HepG2 (cell line): ENCODE measurements around the gene SLBP. TPM values are rescaled to one million over a fixed set of nuclear protein-coding genes. Genes with fewer than 3 reads are reported as not detected.

ENCODE experiments used
- ATAC-seq: fragments of 200-7000 bp; cut with Tn5 transposase; 3 replicates; pipeline ENCODE4 v1.9.1; 2020; ENCODE audit warnings: mild to moderate bottlenecking, moderate library complexity
- BruUV-seq: library from RNA; stranded (reverse); fragments of 400-500 nt; replicated peaks from 2 replicates; lab custom pipeline; 2021; lab: Mats Ljungman, UMichigan
- CTCF ChIA-PET: fragments of 300-600 bp; formaldehyde crosslinking; extraction: SDS; loops from one replicate; lab custom pipeline; 2021; ENCODE audit warnings: low total read pairs, inconsistent platforms, low intra/inter-chr PET ratio; lab: Yijun Ruan, JAX
- POLR2A ChIA-PET: fragments of 350-600 bp; sonication (Branson Sonifier 250); formaldehyde crosslinking; loops from one replicate; lab custom pipeline; 2020; ENCODE audit warnings: antibody characterized with exemption, inconsistent platforms; lab: Yijun Ruan, JAX
- DNase-seq: peaks from one replicate; pipeline ENCODE4 v3.0.0-alpha.2; 2015; ENCODE audit warnings: low spot score
- FAIRE-seq: peaks from 3 replicates; lab custom pipeline; 2011; peaks lifted over from hg19 to GRCh38; lab: Jason Lieb, UNC
- H2AFZ ChIP-seq: one replicate; pipeline ENCODE4 v1.6.1; 2011; ENCODE audit warnings: low read length, inconsistent platforms
- H3K27ac ChIP-seq: fragments of 300-600 bp; 3 replicates; pipeline ENCODE4 v1.8.0; 2011; ENCODE audit warnings: mixed run types, mild to moderate bottlenecking, mixed read lengths, low read length, inconsistent platforms; ENCODE audit not compliant: insufficient read depth; ENCODE audit errors: extremely low read length
- H3K27me3 ChIP-seq, 2 experiments: fragments of 200-600 bp in 1 of 2; 2 replicates in 1 of 2; 3 replicates in 1 of 2; pipeline versions ENCODE4 v1.6.0 to v1.8.0; 2011; ENCODE audit warnings: low read length in 2 of 2, mild to moderate bottlenecking in 2 of 2, moderate library complexity in 2 of 2, inconsistent platforms in 1 of 2; ENCODE audit not compliant: insufficient read depth in 2 of 2, control insufficient read depth in 1 of 2
- H3K36me3 ChIP-seq, 2 experiments: fragments of 200-600 bp in 1 of 2; replicated peaks in 1 of 2; 2 replicates in 1 of 2; 3 replicates in 1 of 2; pipeline versions ENCODE4 v1.5.1 to v1.8.0; 2011; ENCODE audit warnings: low read length in 2 of 2, inconsistent platforms in 1 of 2; ENCODE audit not compliant: insufficient read depth in 2 of 2, control insufficient read depth in 1 of 2
- H3K4me1 ChIP-seq: 2 replicates; pipeline ENCODE4 v1.5.1; 2012; ENCODE audit warnings: low read length, inconsistent platforms; ENCODE audit not compliant: insufficient read depth
- H3K4me2 ChIP-seq: 2 replicates; pipeline ENCODE4 v1.6.0; 2011; ENCODE audit warnings: low read depth, low read length, inconsistent platforms
- H3K4me3 ChIP-seq, 3 experiments: fragments of 200-600 bp in 1 of 3; sonication (generic), shearing (Covaris generic) in 1 of 3; replicated peaks in 1 of 3; 2 replicates each; pipeline ENCODE4 v1.5.1; 2011 to 2016; ENCODE audit warnings: low read length in 3 of 3, inconsistent platforms in 2 of 3, low read depth in 2 of 3, mild to moderate bottlenecking in 2 of 3, control low read depth in 1 of 3, mixed read lengths in 1 of 3; ENCODE audit not compliant: insufficient read depth in 1 of 3
- H3K79me2 ChIP-seq: one replicate; pipeline ENCODE4 v1.6.1; 2011; ENCODE audit warnings: low read length, inconsistent platforms; ENCODE audit not compliant: insufficient read depth
- H3K9ac ChIP-seq: 2 replicates; pipeline ENCODE4 v1.6.0; 2011; ENCODE audit warnings: mild to moderate bottlenecking, low read depth, low read length, inconsistent platforms; ENCODE audit not compliant: insufficient read depth
- H3K9me3 ChIP-seq: 2 replicates; pipeline ENCODE4 v1.5.1; 2012; ENCODE audit warnings: mild to moderate bottlenecking, low read length
- H4K20me1 ChIP-seq: 2 replicates; pipeline ENCODE4 v1.6.0; 2011; ENCODE audit warnings: inconsistent platforms, mild to moderate bottlenecking, low read length, moderate library complexity; ENCODE audit not compliant: insufficient read depth
- BCL6 ChIP-seq: IDR thresholded peaks from 2 replicates; pipeline ENCODE4 v1.6.1; 2016; ENCODE audit warnings: missing genetic modification reagents, missing compliant biosample characterization
- EEA1 ChIP-seq: sonication (generic); formaldehyde crosslinking; IDR thresholded peaks from 2 replicates; pipeline ENCODE4 v1.5.1; 2020; ENCODE audit warnings: mild to moderate bottlenecking, missing genetic modification reagents, borderline replicate concordance
- HNRNPL ChIP-seq: fragments of 200-400 bp; formaldehyde crosslinking; IDR thresholded peaks from 2 replicates; pipeline ENCODE4 v1.6.1; 2017; ENCODE audit warnings: mild to moderate bottlenecking, low read depth, low read length
- KAT8 ChIP-seq: IDR thresholded peaks from 2 replicates; pipeline ENCODE4 v1.6.1; 2016; ENCODE audit warnings: missing genetic modification reagents, missing compliant biosample characterization
- TEAD2 ChIP-seq: sonication (generic); formaldehyde crosslinking; IDR thresholded peaks from 2 replicates; pipeline ENCODE4 v1.9.0; 2021; ENCODE audit warnings: missing genetic modification reagents
- WIZ ChIP-seq: sonication (generic); formaldehyde crosslinking; IDR thresholded peaks from 2 replicates; pipeline ENCODE4 v1.5.1; 2020; ENCODE audit warnings: mild to moderate bottlenecking, missing genetic modification reagents
- ZNF672 ChIP-seq: sonication (generic); formaldehyde crosslinking; IDR thresholded peaks from 2 replicates; pipeline ENCODE4 v1.8.1; 2022; ENCODE audit warnings: missing genetic modification reagents
- ZNF713 ChIP-seq: sonication (generic); formaldehyde crosslinking; IDR thresholded peaks from 2 replicates; pipeline ENCODE4 v1.4.0; 2020; ENCODE audit warnings: mild to moderate bottlenecking, missing genetic modification reagents
- WGBS: methylation state at CpG from one replicate; pipeline ENCODE4 v1.1.6; 2017; ENCODE audit warnings: low lambda C conversion rate; 5-methylcytosine and 5-hydroxymethylcytosine counted together
- in situ Hi-C: cut with HindIII; loops from 2 replicates; pipeline ENCODE4 v1.10.0; 2017; ENCODE audit warnings: low pct_unique_long_range_greater_than_20kb; ENCODE audit not compliant: extremely low pct_ligation_motif_present
- intact Hi-C: fragments of 100-400 bp; cut with micrococcal nuclease; formaldehyde crosslinking; loops from one replicate; pipeline ENCODE4 v1.10.0; 2022; ENCODE audit not compliant: unreplicated experiment
- polyA plus RNA-seq, 8 experiments: library from polyadenylated mRNA; depleted of rRNA in 3 of 8; stranded (reverse) in 7 of 8; unstranded in 1 of 8; fragments of >200 nt; fragmentation: Illumina TruSeq in 4 of 8; extraction: Trizol in 4 of 8; gene quantifications; 2 replicates each; pipeline versions ENCODE4 v1.2.1 to v1.2.3, GENCODE V29; 2011 to 2016; ENCODE audit warnings: low read depth in 4 of 8, missing spikeins in 1 of 8, mixed read lengths in 1 of 8; ENCODE audit not compliant: insufficient read depth in 1 of 8
- total RNA-seq, 5 experiments: library from RNA; depleted of rRNA; stranded (reverse); fragments of >200 nt; fragmentation: Illumina TruSeq; extraction: Trizol; gene quantifications; 2 replicates each; pipeline ENCODE4 v1.2.3, GENCODE V29; 2016; ENCODE audit warnings: low read depth in 1 of 5
- TF ChIP-seq, protein P1 (sequence below): sonication (generic); formaldehyde crosslinking; IDR thresholded peaks from 2 replicates; pipeline ENCODE4 v1.5.0; 2020; ENCODE audit warnings: missing genetic modification reagents, mild to moderate bottlenecking, borderline replicate concordance
- TF ChIP-seq, protein P2 (sequence below): sonication (generic); formaldehyde crosslinking; IDR thresholded peaks from 2 replicates; pipeline ENCODE4 v1.5.1; 2020; ENCODE audit warnings: missing genetic modification reagents, mild to moderate bottlenecking, borderline replicate concordance
- TF ChIP-seq, protein P3 (sequence below): IDR thresholded peaks from 2 replicates; pipeline ENCODE4 v1.6.1; 2012; ENCODE audit warnings: inconsistent platforms
- TF ChIP-seq, protein P4 (sequence below): sonication (generic); formaldehyde crosslinking; IDR thresholded peaks from 2 replicates; pipeline ENCODE4 v1.5.1; 2020; ENCODE audit warnings: missing genetic modification reagents, mild to moderate bottlenecking, borderline replicate concordance
- TF ChIP-seq, protein P5 (sequence below): sonication (generic); formaldehyde crosslinking; IDR thresholded peaks from 2 replicates; pipeline ENCODE4 v1.8.0; 2022; ENCODE audit warnings: mild to moderate bottlenecking, missing genetic modification reagents, borderline replicate concordance

Gene SLBP
- total and polyA plus RNA-seq, 2 of the 13 experiments (the other 11 are each of a cell fraction or from before 2014, with no cell fraction given): 43.9 to 104 TPM

DNA sequence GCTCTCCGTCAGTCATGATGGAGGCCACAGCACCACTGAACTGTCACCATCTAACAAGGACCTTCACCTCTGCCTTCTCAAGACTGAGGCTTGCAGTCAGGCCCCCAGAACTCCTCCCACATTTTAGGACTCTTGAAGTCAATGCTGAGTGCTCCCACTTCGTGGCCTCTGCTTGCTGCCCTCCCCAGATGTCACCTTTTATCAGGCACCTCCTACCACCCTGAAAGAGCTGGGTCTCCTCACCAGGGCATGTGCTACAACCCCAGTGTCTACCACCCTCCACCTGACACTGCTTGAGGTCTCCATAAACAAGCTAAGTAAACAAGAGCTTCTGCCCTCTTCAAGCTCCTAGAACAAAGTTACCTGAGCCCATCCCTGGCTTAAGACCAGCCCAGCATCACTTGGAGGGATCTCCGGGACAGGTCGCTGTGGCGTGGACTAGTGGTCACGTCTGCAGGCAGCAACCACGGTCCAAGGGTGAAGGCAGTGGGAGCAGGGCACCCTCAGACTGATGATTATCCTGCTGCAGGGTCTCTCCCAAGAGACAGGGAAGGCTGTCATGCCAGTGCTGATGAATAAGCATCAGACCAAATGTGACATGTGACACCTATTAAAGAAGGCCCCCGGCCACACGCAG lies 20.3 kb downstream of the SLBP start:
- BruUV-seq: no TSS peak
- no peaks in the 10 kb centered on the region for H3K79me2 ChIP-seq
- no peak overlapping the region for H2AFZ ChIP-seq
- DNase-seq (no peak), ATAC-seq (no peak), FAIRE-seq (no peak)
- TF ChIP-seq, protein P1, sequence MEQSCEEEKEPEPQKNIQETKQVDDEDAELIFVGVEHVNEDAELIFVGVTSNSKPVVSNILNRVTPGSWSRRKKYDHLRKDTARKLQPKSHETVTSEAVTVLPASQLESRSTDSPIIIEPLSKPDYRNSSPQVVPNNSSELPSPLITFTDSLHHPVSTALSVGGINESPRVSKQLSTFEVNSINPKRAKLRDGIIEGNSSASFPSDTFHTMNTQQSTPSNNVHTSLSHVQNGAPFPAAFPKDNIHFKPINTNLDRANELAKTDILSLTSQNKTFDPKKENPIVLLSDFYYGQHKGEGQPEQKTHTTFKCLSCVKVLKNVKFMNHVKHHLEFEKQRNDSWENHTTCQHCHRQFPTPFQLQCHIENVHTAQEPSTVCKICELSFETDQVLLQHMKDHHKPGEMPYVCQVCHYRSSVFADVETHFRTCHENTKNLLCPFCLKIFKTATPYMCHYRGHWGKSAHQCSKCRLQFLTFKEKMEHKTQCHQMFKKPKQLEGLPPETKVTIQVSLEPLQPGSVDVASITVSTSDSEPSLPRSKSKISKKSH (CRISPR knock-in tag): no peak
- TF ChIP-seq, protein P2, sequence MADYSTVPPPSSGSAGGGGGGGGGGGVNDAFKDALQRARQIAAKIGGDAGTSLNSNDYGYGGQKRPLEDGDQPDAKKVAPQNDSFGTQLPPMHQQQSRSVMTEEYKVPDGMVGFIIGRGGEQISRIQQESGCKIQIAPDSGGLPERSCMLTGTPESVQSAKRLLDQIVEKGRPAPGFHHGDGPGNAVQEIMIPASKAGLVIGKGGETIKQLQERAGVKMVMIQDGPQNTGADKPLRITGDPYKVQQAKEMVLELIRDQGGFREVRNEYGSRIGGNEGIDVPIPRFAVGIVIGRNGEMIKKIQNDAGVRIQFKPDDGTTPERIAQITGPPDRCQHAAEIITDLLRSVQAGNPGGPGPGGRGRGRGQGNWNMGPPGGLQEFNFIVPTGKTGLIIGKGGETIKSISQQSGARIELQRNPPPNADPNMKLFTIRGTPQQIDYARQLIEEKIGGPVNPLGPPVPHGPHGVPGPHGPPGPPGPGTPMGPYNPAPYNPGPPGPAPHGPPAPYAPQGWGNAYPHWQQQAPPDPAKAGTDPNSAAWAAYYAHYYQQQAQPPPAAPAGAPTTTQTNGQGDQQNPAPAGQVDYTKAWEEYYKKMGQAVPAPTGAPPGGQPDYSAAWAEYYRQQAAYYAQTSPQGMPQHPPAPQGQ (CRISPR knock-in tag): no peak
- no peak for TF ChIP-seq WIZ (CRISPR knock-in tag)
- no peak for TF ChIP-seq ZNF713 (CRISPR knock-in tag)
- TF ChIP-seq BCL6 (CRISPR knock-in tag): no peak
- TF ChIP-seq HNRNPL: no peak
- TF ChIP-seq, protein P3, sequence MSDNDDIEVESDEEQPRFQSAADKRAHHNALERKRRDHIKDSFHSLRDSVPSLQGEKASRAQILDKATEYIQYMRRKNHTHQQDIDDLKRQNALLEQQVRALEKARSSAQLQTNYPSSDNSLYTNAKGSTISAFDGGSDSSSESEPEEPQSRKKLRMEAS: no peak
- TF ChIP-seq, protein P4, sequence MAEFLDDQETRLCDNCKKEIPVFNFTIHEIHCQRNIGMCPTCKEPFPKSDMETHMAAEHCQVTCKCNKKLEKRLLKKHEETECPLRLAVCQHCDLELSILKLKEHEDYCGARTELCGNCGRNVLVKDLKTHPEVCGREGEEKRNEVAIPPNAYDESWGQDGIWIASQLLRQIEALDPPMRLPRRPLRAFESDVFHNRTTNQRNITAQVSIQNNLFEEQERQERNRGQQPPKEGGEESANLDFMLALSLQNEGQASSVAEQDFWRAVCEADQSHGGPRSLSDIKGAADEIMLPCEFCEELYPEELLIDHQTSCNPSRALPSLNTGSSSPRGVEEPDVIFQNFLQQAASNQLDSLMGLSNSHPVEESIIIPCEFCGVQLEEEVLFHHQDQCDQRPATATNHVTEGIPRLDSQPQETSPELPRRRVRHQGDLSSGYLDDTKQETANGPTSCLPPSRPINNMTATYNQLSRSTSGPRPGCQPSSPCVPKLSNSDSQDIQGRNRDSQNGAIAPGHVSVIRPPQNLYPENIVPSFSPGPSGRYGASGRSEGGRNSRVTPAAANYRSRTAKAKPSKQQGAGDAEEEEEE (CRISPR knock-in tag): no peak
- TF ChIP-seq, protein P5, sequence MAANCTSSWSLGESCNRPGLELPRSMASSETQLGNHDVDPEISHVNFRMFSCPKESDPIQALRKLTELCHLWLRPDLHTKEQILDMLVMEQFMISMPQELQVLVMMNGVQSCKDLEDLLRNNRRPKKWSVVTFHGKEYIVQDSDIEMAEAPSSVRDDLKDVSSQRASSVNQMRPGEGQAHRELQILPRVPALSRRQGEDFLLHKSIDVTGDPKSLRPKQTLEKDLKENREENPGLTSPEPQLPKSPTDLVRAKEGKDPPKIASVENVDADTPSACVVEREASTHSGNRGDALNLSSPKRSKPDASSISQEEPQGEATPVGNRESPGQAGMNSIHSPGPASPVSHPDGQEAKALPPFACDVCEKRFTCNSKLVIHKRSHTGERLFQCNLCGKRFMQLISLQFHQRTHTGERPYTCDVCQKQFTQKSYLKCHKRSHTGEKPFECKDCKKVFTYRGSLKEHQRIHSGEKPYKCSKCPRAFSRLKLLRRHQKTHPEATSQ (CRISPR knock-in tag): no peak
- no peak for TF ChIP-seq EEA1
- TF ChIP-seq TEAD2: no peak
- TF ChIP-seq KAT8 (CRISPR knock-in tag): no peak
- no peak for TF ChIP-seq ZNF672 (CRISPR knock-in tag)
- no peak overlapping the region for H3K4me3 ChIP-seq
- peaks cover 2% of the 10 kb centered on the region; the same call in 1 of the 2 replicates for H4K20me1 ChIP-seq
- H3K36me3 ChIP-seq: peaks cover 16 to 56% of the 10 kb centered on the region in 2 experiments
- intact Hi-C loops (no loop called here), in situ Hi-C loops (loop anchor here (5.0 kb wide), 1 partner anchor 35 kb away; no protein-coding TSS in a partner anchor)
- no peaks in the 10 kb centered on the region for H3K4me1 ChIP-seq
- ChIA-PET CTCF (interaction anchor here (2.5 kb wide), 1 partner anchor 38 kb away, joined by 15 read pairs; no protein-coding TSS in a partner anchor), POLR2A (interaction anchor here (1.2 kb wide), 1 partner anchor 17 kb away, joined by 3 read pairs; no protein-coding TSS in a partner anchor)
- H3K27ac ChIP-seq: no peak overlapping the region
- no peaks in the 10 kb centered on the region for H3K27me3 ChIP-seq
- no peak overlapping the region for H3K4me2 ChIP-seq
- H3K9me3 ChIP-seq: no peaks in the 10 kb centered on the region
- no peak overlapping the region for H3K9ac ChIP-seq
- 75% methylated on average over 4 of the region's 9 CpGs for WGBS
